Left ventricle myocardium inferior (tissue), 1 donor: ENCODE data around the gene GPR143. TPM values are rescaled to one million over a fixed set of nuclear protein-coding genes. Genes with fewer than 3 reads are reported as not detected.

Experiments used
- DNase-seq: peaks from one replicate; pipeline ENCODE4 v3.0.0-alpha.2; 2020
- H3K27ac ChIP-seq: fragments of 200-600 bp; replicated peaks from 2 replicates; pipeline ENCODE4 v1.8.0; 2021
- H3K27me3 ChIP-seq: fragments of 200-600 bp; 2 replicates; pipeline ENCODE4 v1.8.0; 2021; ENCODE audit warnings: low read depth
- H3K36me3 ChIP-seq: fragments of 200-600 bp; 2 replicates; pipeline ENCODE4 v1.8.0; 2021
- H3K4me1 ChIP-seq: fragments of 200-600 bp; 2 replicates; pipeline ENCODE4 v1.8.0; 2021
- H3K4me3 ChIP-seq: fragments of 200-600 bp; 2 replicates; pipeline ENCODE4 v1.8.0; 2021; ENCODE audit warnings: mild to moderate bottlenecking, moderate library complexity
- H3K9me3 ChIP-seq: fragments of 200-600 bp; replicated peaks from 2 replicates; pipeline ENCODE4 v1.8.0; 2021
- intact Hi-C: fragments of 100-400 bp; cut with micrococcal nuclease; formaldehyde crosslinking; loops from one replicate; pipeline ENCODE4 v1.11.0; 2022
- total RNA-seq: library from RNA; stranded (reverse); fragmentation: NEBNext Ultra II Directional; extraction: Animal tissue kit (Norgen Biotek cat#: 25700); gene quantifications from one replicate; pipeline ENCODE4 v1.2.1, GENCODE V29; 2021
- TF ChIP-seq, protein P1 (sequence below): fragments of 200-600 bp; IDR thresholded peaks from 2 replicates; pipeline ENCODE4 v1.8.0; 2021; ENCODE audit warnings: antibody characterized with exemption, mild to moderate bottlenecking, borderline replicate concordance
- donor health status: DM: no; HTN: yes; CAD: no; lungs with severe emphysema.

Gene GPR143
- total RNA-seq, 1 donor from 2014 or later = not detected

DNA sequence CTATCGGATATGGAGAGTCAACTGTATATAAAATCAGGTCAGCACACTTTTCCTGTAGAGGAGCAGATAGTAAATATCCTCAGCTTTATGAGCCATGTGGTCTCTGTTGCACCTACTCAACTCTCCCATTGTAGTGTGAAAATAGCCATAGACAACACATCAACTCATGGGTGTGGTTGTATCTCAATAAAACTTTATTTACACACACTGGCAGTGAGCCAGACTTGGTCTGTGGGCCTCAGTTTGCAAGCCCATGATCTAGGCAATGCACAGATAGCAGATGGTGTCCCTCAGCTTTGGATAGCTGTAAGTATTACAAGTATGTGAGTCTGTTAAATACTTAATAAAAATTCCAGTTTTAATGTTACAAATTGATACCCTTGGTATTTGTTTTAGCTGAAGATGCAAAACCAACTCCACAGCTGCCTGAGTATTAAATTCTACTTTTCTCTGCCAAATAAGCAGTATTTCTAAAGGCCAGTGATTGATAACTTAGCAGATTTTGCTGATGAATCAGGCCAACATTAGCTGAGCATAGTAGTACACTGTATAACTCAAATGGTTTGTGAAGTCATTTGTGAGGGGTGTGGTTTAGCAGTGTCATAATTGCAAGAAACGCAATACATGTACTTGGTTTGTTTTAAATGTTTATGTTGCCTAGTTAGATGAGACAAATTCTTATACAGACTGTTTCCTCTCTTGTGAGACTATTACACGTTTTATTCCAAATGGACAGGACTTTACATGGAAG, 87.3 kb downstream of the GPR143 start:
- no peaks in the 10 kb centered on the region for H3K36me3 ChIP-seq
- no peak overlapping the region for H3K27ac ChIP-seq
- no peaks in the 10 kb centered on the region for H3K27me3 ChIP-seq
- DNase-seq = no peak
- TF ChIP-seq, protein P1, sequence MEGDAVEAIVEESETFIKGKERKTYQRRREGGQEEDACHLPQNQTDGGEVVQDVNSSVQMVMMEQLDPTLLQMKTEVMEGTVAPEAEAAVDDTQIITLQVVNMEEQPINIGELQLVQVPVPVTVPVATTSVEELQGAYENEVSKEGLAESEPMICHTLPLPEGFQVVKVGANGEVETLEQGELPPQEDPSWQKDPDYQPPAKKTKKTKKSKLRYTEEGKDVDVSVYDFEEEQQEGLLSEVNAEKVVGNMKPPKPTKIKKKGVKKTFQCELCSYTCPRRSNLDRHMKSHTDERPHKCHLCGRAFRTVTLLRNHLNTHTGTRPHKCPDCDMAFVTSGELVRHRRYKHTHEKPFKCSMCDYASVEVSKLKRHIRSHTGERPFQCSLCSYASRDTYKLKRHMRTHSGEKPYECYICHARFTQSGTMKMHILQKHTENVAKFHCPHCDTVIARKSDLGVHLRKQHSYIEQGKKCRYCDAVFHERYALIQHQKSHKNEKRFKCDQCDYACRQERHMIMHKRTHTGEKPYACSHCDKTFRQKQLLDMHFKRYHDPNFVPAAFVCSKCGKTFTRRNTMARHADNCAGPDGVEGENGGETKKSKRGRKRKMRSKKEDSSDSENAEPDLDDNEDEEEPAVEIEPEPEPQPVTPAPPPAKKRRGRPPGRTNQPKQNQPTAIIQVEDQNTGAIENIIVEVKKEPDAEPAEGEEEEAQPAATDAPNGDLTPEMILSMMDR = no peak
- H3K9me3 ChIP-seq = no peaks in the 10 kb centered on the region
- no peak overlapping the region for H3K4me3 ChIP-seq
- no peaks in the 10 kb centered on the region for H3K4me1 ChIP-seq
- intact Hi-C loops = no loop called here

DNA sequence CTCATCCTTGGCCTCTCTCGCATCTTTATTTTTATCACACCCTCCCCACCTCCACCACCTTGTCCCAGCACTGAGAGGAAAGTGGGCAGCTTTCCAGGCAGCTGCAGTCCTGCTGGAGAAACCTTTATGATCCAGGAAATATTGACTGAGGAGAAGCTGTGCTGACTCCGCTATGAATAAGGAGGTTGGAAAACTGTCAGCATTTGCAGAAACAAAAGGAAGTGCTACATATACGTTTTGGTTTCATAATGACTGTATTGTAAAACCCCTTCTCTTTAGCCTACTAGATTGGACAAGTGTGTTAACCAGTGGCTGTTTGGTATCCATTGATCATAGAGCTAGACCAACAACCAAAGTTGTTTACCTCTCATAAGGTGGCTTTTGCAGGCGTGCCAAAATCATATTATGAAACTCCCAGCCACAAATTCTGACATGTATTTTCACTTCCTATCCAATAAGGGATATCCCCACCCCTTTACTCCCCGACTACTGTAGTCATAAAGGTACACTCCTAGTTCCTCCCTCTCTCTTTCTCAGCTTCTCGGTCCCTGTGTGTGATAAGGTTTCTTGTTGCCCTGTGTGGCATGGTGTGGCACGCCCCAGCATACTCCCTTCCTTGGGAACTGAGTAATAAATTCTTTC, 88.4 kb downstream of the GPR143 start:
- intact Hi-C loops = no loop called here
- Histone ChIP-seq H3K27me3 (no peaks in the 10 kb centered on the region), H3K27ac (no peak overlapping the region), H3K4me1 (no peaks in the 10 kb centered on the region), H3K36me3 (no peaks in the 10 kb centered on the region), H3K4me3 (no peak overlapping the region), H3K9me3 (no peaks in the 10 kb centered on the region)
- no peak for DNase-seq
- TF ChIP-seq, protein P1 = no peak

DNA sequence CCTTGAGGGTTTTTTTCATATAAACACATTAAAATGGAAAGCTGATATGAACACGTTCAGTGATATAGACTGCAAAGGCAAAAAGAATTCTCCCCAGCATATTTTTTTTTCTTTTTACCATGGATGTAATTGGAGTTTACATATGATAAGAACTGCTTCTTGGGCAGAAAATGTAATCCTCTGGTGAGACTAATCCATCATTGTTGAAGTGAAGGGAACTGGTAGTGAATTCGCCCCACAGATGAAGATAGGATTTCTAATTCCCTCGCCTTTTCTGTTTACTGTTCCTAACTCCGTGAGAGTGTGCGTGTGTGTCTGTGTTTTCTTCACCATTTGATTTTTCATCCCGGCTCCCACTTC, 88.9 kb downstream of the GPR143 start:
- TF ChIP-seq, protein P1 = no peak
- no peaks in the 10 kb centered on the region for H3K4me1 ChIP-seq
- no peaks in the 10 kb centered on the region for H3K9me3 ChIP-seq
- DNase-seq = no peak
- no peaks in the 10 kb centered on the region for H3K36me3 ChIP-seq
- no peak overlapping the region for H3K4me3 ChIP-seq
- H3K27ac ChIP-seq = no peak overlapping the region
- intact Hi-C loops = no loop called here
- H3K27me3 ChIP-seq = no peaks in the 10 kb centered on the region

DNA sequence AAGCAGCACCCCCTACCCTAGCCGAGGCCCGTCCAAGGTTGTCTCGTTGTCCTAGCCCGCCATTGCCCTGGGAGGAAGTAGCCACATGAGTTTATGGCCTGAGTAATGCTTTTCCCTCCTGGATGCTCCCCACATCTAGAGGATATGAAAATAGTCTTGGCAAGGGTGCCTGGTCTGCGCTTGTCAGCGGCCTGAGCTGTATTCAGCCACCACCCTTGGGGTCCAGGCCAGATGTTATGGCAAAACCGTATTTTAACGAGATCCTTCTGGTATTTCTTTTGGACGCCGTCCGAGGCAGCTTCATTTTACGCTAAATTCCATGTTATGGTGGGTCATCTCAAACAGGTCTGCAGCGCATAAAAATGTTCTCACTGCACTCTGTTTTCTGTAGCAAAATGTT, 89.3 kb downstream of the GPR143 start:
- H3K4me3 ChIP-seq = no peak overlapping the region
- no peaks in the 10 kb centered on the region for H3K4me1 ChIP-seq
- DNase-seq = no peak

More for the DNA sequence above, 89.3 kb downstream of the GPR143 start:
- H3K9me3 ChIP-seq = no peaks in the 10 kb centered on the region
- intact Hi-C loops = no loop called here
- H3K27ac ChIP-seq = no peak overlapping the region
- TF ChIP-seq, protein P1 = no peak
- no peaks in the 10 kb centered on the region for H3K36me3 ChIP-seq
- no peaks in the 10 kb centered on the region for H3K27me3 ChIP-seq

Other genes starting within 250 kb of the GPR143 start
- gene SHROOM2, start 20.6 kb upstream of the GPR143 start, total RNA-seq = 0.71 TPM
- gene CLDN34, start 201.5 kb upstream of the GPR143 start, total RNA-seq = not detected